CD4-positive, alpha-beta T cell treated with Interferon gamma for 1 hour (primary cell): ENCODE data around the gene BMP3.
A peak's percentile ranks its signal among the peaks of the same experiment; 100 is the strongest.

Source experiments
- DNase-seq: peaks from one replicate; pipeline ENCODE4 v3.0.0-alpha.2; 2020

Gene BMP3

DNA sequence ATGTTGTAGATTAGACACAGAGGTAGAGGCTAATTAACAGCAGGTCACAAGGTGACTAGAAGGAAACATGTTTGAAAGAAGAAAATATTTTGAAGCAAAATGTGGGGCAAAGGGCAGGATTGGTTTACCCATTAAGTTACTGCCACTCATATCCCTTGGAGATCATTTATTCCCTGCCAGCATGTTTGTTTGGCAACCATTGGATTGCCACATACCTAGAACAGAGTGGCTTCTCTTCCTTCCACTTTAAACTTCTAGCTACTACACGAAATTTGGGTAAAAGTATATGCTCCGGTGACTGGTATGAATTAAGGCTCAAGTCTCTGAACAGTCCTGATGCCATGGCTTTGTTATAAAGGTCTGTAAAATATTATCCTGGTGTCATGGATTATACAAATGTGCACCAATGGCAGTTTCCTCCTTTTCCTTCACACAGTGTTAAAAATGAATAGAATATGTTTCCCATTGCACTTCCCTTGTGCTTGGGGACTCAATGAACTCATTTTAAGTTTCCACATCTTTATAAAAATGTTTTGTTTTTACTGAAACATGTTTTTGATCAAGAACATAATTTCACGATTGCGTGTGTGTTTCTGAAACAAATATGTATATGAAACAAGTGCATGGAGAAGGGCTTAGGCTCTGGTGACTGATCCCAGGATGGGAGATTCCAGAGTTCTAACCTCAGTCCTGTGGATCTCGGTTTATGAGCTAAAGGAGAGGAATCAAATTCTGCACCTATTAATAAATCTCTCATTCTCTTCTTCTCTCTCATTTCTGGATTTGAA lies 12.3 kb downstream of the BMP3 start:
- no peak for DNase-seq

DNA sequence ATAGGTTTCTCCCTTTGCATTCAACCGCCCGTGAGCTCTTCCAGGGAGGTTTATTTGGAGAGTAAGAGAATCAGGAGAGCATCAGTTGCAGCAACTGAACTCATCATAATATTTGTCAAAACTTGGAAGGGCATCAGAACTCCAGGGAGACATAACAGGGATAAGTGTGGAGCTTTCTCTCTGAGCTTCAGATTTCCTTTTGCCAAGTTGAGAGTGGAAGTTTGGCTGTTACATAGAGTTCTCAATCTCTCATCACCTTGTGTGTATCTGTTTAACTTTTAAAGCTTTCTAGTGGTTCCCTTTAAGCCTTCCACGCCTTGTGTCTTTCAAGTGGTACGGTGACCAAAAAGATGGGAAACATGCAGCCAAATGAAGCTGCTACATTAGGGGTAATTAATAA lies 18.8 kb downstream of the BMP3 start:
- DNase-seq: no peak

DNA sequence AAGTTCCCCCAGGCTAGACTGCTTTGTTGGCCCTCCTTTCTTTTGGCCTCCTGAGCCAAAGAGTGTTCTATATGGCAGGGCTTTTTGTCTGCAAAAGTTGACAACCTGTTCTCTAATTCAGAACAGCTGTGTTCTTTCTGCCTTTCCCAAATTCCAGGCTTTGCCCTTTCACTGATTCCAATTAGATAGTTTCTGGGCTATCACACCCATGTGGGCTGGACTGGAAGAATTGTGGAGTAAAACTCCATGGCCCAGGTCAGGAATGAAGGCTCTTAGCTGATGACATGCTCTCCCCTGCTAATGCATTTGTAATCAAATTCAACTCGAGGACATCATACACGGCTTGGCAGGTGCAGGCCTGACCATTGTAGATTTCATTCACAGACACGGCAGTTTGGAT lies 19.4 kb downstream of the BMP3 start:
- DNase-seq: no peak

DNA sequence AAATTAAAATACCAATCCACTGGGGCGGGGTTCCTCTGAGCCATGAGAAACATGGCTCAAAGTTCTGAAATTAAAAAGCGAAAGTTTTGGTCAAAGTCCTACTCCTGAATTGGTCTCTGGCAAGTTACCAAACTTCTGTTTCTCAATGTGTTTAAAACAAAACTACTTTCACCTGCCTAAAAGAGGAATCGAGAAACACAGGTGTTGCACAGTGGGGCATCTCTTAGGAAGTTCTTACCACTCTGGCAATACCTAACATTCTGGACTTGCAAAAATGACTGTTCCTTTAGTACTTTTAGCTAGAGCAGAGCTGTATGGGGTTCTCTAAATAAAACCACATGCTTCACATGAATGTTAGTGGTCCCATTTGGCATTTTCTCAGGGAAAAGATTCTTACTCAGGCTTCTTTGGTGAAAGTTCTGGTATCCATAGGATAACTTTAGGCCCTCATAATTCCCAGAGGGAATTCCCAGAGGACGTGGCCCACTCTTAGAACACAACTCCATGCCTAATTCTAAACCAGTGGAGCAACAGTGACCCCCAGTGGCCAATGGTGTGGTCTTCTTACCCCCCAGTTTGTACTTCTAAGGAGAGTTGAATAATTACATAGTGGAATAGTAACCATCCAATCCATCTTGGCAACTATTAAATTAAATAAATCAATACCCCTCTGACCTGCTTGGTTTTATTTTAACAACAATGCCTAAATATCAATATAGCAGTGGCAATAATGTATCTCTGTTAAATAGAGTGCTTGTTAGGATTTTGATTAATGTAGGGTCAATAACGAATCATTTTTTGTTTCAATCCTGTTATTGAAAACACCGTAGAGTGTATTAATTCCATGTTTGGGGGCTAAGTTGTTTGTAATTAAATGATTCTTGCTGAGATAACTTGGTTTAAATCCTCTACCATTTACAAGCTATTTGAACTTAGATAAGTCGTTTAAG lies 21.9 kb downstream of the BMP3 start:
- peak; percentile 29 for DNase-seq

- no peak for DNase-seq
These were observed 28.1 kb downstream of the BMP3 start for GRCh38 chr4:81058621-81059020.

- no peak for DNase-seq
These were observed 30.3 kb downstream of the BMP3 start for GRCh38 chr4:81060587-81061343.

GRCh38 chr4:81061344-81061730 lies 30.8 kb downstream of the BMP3 start:
- DNase-seq: no peak

GRCh38 chr4:81062001-81062400 lies 31.5 kb downstream of the BMP3 start:
- DNase-seq: no peak

- DNase-seq: no peak
These were observed 34.9 kb downstream of the BMP3 start for GRCh38 chr4:81065446-81065845.

DNA sequence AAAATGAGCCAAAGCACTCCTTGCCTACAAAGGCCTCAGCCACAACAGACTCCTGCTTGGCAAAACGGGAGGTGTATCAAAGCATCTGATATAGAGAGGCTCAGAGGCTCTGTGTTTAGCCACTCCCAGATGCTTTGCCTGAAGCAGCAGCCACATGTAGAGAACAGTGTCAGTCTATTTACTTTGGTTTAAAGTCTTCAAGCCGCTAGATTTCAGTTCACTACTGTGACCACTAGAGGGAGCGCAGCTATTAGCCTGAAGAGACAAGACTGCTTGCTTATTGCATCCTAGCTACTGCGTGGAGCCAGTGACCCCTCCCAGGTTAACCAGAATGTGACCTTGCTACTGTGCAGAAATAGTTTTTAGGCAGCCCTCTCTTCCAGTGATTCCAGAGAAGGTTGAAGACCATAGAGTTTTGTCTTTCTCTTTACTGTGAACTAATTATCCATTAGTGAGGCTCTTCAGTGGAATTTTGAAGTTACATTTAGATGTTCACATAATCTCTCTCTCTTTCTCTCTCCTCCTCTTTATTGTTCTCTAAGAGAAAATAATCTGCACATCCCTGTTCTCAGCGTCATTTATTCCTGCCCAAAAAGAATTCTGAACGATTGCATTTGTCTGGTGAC lies 39.3 kb downstream of the BMP3 start:
- DNase-seq: peak; percentile 29

GRCh38 chr4:81071013-81071412 lies 40.5 kb downstream of the BMP3 start:
- no peak for DNase-seq

- no peak for DNase-seq
These were observed 50.6 kb downstream of the BMP3 start for GRCh38 chr4:81081156-81081555.

GRCh38 chr4:81084029-81084428 lies 53.5 kb downstream of the BMP3 start:
- no peak for DNase-seq

DNA sequence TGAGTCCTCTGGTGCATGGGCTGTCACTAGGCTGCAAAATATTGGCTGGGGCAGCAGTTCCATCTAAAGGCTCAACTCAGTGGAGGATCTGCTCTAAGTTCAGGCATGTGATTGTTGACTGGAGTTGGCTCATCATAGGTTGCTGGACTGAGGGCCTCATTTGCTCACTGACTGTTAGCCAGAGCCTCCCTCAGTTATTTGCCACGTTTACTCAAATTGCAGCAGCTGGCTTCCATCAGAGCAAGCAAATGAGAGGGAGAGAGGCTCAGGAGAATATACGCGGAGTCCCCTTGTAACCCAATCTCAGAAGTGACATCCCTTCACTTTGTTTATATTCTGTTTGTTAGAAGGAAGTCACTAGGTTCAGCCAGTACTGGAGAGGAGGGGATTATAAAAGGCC lies 54.1 kb downstream of the BMP3 start:
- no peak for DNase-seq

- DNase-seq: no peak
These were observed 54.8 kb downstream of the BMP3 start for GRCh38 chr4:81085291-81085690.

DNA sequence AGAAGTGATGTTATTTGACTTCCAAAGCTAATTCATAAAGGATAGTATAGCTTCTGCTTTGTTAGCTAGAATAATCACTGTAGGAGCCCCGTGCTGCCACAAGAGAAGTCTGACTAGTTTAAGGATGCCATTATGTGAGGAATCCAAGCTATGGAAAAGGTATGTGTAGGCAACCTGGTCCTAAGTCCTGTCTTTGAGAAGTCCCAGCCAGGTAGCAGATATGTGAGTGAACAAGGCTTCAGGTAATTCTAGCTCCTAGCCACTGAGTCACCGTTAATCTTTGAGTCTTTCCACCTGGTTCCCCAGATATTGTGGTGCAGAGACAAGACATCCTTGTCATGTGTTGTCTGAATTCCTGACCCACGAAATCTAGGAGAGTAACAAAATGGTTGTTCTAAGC lies 55.5 kb downstream of the BMP3 start:
- no peak for DNase-seq

- no peak for DNase-seq
These were observed 63.4 kb downstream of the BMP3 start for GRCh38 chr4:81093720-81094401.

DNA sequence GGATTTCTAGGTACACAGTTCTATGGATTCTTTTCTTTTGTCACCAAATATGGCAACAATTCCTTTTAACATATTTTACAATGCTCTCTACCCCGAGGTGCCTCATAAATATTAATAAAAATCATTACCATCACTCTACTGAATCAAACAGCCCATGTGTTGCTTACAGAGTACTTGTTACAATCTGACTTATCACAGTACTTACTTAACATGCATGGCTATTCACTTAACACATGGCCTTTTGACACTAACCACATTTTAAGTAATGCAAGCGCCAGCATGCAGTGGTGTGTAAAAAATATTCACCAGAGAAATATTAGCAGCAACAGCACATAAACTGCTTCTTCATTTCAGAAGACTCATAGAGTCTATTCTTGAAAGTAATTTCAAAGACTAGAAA lies 64.9 kb downstream of the BMP3 start:
- no peak for DNase-seq

GRCh38 chr4:81096566-81096965 lies 66.1 kb downstream of the BMP3 start:
- no peak for DNase-seq

GRCh38 chr4:81102107-81102506 lies 71.6 kb downstream of the BMP3 start:
- DNase-seq: no peak

DNA sequence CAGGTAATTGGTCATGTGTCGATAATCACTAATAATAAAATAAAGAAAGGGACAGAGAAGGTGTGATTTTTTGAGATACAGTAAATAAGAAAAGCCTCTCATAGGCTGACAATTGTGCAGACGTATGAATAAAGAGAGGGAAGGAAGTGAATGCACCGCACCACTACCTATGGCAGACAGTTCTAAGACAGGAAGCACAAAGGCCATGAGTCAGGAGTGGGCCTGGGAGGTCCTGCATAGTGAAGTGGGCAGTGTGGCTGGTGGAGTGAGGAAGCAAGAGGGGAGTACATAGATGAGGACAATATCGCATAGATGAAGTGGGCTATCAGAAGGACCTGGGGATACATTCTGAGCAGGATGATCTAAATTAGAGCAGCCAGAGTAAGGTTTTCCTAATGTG lies 75.6 kb downstream of the BMP3 start:
- DNase-seq: no peak
